HG02642 (cell line): ENCODE measurements around the gene GUCA2A.

Source experiments
- ATAC-seq: cut with Tn5 transposase; IDR thresholded peaks from one replicate; pipeline ENCODE4 v1.9.1; 2021; ENCODE audit warnings: mild to moderate bottlenecking; ENCODE audit not compliant: unreplicated experiment, poor library complexity

The GUCA2A gene

DNA sequence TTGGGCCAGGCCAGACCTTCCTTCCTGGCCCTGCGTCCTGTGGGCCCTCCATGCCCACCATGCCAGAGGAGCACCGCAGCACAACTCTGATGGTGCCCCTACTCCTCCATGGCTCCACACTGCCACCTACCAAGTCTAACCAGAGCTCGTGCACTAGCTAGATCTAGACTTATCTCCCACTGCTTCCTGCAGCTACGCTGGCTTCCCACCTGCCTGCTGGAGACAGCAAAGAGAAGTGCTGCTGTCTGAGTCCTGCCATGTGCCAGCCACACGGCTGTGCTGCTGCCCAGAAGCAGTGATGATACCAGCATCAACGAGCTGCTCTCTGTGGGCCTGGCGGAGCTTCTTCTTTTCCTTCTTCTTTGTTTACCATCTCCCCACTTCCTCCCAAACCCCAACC is 6.9 kb downstream of the GUCA2A start:
- no peak for ATAC-seq

DNA sequence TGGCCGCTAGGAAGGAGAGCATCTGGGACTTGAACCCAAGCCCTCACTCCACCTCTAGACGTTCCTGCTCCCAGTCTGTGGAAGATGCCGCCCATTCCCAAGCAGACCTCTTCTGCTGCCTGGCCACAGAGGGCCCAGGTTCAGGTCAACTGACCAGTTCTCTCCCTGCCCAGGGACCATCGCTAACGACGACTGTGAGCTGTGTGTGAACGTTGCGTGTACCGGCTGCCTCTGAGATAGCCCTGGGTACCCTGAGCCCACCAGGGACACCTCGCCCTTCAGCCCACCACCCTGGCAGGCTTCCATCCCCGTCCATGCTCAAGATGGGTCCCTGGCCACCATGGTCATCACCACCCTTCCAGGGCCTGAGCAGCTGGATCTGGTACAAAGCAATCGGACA is 9.2 kb downstream of the GUCA2A start:
- ATAC-seq: no peak

DNA sequence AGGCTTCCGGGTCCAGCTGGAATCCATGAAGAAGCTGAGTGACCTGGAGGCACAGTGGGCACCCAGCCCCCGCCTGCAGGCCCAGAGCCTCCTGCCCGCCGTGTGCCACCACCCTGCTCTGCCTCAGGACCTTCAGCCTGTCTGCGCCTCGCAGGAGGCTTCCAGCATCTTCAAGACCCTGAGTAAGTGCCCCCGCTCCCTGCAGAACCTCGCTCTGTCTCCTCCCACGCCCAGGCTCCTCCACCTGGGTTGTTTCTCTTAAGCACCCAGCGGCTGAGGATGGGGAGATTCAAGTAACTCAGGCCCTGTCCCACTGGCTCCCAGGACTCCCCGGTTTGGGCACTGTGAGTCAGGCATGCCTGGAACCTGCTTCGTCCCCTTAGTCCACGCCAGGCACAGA is 9.9 kb downstream of the GUCA2A start:
- no peak for ATAC-seq

DNA sequence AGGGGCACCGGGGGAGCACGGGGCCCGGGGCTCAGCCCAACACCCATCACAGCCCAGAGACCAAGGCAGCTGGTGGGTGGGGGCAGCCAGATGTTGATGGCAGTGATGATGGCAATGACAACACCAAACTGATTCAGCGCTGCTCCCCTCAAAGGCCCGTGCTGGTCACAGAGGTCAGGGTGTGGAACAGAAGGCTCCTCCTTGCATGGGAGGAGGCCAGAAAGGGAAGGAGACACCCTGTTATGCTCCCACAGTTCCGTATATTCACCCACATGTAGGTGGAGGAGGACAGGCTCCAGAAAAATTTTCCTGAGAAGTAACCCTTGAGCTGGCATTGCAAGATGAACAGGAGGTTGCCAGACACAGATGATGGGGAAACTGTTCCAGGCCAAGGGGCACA is 10.9 kb downstream of the GUCA2A start:
- no peak for ATAC-seq

DNA sequence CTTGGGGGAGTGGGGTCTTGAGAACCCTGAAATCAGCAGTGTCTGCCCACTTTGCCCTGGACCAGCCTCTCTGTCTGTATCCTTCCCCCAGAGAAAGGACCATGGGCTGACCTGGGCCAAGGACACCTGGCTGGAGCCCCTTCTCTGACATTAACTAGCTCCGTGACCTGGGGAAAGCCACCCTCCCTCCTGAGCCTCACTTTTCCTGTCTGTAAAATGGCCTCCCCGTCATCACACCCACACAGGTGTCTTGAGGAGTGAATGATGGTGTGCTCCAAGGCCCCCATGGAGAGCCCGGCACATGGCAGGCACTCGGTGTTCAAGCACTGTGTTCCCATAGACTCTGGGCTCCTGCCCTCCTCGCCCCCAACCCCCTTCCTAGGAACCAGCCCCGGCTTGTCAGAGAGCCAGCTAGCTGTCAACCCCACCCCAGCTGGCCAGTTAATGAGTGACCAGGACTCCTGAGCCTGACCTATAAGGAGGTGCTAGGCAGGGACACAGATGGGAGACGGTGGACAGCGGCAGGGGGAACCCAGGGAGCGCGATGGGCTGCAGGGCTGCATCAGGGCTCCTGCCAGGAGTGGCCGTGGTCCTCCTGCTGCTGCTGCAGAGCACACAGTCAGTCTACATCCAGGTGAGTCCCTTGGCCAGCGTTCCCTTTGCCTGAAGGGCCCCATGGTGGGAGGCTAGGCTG is 11.5 kb downstream of the GUCA2A start, which contains the start of gene GUCA2B:
TSS of gene GUCA2B (plus strand) at position 504 of the 694 bp plus-strand sequence. CDS start at position 545, 41 bp downstream.
- ATAC-seq: no peak

DNA sequence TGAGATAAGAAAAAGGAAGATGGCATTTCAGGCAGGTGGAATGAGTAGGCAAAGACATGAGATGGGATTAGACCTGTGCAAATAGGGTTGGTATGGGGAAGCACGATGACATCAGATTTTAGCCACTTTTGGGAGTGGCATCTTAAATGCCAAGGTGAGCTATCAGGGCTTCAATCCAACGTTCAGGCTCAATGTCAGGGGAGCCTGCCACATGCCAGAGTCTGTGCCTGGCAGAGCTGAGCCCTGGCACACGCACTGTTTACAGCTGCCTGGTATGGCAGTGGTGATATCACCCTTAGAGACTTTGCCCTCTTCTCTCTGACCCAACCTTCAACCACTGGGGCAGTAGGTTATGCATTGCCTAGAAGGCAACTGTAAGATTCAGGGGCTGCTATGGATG is 12.4 kb downstream of the GUCA2A start:
- no peak for ATAC-seq

DNA sequence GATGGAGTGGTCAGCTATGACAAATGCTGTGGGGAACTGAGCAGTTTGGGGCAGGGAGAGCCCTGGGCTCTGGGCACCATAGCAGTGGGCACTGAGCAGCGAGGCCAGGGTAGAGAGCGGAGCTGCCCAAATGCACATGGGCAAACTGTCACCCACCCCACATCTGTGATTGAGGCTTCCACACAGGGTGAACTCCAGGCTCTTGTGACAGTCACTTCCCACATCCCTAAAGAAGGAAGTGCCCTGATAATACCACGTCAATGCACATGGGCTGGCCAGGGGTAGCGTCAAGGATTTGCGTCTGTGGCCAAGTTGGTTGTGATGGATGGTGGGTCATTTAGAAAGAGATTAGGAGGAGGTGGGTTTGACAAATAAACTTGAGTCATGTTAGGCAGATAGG is 13.9 kb downstream of the GUCA2A start:
- ATAC-seq: no peak

DNA sequence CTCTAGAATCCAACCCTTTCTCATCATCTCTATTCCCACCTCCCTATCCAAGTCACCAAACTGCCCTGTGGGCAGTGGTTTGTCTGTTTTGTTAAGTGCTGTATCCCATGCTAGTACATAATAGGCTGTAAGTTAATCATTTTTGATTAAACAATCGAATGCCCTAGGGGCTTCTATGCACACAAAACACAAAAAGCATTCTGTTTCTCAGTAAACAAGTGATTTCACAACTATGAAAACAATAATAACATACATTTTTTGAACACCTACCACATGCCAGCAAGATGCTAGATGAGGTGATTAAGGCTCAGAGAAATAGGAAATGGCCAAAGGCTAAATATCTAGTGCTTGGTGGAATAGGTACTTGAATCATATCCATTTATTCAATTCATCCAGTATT is 16.4 kb downstream of the GUCA2A start:
- no peak for ATAC-seq

DNA sequence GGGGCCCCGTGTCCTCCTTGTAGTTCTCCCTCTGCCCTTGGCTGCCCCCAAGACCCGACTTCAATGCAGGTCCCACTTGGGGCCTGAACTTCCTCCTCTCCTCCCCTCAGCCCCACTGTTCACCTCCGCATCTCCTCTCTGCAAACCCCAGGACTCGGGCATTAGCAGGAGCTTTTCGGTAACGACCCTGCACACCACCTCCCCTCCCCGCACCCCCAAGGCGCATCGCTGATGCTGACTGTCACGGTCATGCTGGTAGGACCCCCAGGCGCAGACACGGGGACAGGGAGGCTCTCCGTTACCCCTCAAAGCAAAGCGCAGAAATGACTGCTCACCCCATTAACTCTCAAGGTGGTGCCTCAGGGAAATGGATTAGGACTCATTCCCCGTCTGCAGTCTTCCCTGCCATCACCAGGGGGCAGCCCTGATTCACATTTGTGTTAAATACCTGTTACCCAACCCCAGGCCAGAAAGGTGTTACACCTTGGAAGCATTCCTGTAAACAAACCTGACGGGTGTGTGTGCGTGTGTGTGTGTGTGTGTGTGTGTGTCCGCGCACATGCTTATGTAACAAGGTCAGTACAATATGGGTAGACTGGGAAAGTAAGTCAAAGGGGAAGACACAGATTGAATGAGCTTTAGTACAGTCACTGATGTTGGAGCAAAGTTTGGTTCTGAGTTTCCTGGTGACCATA is 17.8 kb downstream of the GUCA2A start:
- no peak for ATAC-seq

DNA sequence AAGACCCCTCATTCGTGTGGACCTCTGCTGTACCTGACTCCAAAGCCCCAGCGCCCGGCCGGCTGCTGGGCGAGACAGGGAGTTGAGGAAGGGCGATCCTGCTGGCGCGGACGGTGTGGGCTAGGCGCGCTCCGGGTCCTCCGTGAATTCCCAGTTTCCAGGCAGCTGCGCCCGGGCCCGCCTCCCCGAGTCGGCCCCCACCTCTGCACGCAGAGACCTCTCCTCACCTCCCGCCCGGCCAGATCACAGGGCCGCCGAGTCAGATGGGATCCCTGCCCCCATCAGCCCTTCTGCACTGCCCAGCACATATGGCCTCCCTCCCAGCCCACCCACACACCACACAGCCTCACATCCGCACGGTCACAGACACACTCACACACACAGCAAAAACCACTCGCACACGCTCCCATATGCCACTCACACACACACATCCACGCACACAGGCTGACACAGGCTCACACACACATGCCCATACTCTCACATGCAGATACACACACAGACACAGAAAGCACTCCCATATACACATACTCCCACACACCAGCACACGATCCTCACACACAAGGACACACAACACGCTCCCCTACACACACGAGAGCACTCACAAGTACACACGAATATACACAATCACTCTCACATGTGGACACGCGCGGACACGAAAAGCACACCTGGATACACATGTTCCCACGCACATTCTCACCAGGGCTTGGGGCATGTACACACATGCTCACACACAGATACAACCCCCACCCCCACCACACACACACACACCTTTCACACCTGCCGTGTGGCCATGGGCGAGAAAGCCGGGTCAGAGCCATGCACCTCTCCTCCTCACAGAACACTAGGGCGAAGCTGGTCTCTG is 18.6 kb downstream of the GUCA2A start:
- no peak for ATAC-seq

DNA sequence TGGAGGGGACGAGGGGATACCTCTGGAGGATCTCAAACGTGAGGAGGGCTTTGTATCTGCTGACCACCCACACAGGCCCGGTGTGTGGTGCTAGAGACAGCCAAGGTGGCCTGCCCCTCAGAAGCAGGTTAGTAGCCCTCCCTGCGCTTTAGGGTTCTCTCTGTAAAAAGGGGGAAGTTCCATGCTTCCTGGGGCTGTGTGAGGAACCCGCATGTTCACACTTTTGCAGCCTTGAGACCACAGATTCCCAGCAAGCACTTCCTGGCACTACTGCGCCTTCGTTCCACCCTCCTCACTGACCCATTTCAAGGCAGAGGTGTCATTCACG is 19.2 kb downstream of the GUCA2A start:
- no peak for ATAC-seq

DNA sequence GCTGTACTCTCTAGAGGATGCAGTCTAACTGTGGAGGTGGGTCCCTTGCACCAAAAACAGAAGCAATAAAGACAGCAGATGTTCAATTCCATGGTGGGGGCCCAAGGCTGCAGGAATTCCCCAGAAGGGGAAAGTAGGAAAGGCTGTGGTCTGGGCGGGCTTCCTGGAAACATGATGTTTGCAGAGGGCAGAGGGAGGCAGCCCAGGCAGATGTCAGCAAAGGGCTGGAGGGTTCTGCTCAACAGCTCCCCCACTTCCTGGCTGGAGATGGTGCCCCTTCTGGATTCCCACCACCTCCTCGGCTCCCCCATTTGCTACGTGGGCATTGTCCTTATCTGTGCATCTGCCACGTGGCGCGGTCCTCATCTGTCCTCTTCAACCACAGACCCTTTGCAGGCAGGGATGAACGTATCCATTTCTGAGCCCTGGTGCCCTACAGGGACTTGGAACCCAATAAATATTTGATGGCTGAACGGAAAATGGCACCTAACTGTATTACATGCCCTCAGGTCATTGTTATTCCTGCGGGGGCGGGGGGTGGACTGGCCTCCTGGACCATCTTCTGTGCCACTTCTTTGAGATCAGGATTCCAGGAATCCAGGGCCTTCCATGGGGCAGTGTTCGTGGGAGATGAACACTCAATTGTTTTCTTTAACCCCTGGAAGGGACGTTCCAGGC is 19.7 kb downstream of the GUCA2A start:
- no peak for ATAC-seq

DNA sequence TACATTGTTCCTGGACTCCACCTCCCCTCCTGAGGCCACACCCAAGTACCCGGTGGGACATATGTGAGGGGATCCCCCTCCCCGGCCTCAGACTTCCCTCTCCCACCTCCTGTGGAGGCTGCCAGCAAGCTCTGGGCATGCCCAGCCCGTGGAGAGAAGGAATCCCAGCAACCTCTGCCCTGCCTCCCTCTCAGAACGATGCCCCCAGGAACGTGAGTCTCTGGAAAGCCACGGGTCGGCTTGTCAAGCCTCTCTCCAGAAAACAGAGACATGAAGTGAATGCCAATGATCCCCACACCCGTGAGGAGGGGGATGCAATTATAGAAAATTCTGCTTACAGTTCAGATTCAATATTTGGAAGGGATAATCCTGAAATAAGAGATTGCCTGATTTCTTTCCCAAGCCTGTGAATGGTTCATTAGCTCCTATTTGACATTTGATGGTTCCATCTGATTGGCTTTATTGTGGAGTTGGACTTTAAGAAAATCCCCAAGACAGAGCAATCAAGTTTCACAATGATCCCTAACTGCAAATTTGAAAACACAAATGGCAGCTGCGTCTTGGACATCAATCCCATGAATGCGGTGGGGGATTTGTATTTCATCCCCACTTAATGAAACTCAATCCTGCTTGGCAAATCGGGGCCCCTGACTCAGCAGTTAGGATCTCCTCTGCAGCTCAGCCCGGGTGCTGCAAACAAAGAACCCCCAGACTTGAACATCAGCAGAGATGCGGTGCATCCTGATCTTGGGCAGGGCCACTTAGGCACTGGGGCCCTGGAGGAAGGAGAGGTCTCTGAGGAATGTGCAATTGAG is 20.4 kb downstream of the GUCA2A start:
- ATAC-seq: no peak

DNA sequence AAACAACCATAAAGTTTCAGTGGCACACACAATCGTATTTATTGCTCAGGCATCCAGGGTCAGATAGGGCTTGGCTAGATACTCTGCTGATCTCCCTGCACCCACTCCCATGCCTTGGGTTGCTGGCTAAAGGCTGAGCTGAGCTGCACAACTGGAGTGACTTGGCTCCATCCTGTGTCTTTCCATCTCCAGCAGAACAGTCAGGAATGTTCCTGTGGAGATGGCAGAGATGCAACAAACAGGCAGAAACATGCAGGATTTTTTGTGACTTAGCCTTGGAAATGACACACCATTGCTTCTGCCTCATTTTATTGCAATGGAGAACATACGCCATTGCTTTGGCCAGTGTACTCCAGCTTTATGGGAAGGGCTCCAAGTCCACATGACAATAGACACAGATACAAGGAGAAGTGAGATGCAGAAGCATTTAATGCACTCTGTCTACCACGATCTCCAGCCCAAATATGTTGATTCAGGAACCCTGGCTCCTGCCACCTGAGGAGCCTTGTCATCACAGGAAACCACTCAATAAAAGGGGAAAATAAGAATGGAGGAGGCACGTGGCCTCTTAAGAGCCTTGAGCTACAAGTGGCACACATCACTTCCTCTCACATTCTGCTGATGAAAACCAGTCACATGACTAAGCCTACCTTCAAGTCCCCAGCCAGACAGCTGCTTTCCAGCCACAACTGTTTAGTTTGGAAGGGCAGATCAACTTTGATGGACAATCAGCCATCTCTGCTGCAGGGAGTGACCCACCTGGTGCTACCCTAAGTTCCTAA is 21.5 kb downstream of the GUCA2A start:
- no peak for ATAC-seq

DNA sequence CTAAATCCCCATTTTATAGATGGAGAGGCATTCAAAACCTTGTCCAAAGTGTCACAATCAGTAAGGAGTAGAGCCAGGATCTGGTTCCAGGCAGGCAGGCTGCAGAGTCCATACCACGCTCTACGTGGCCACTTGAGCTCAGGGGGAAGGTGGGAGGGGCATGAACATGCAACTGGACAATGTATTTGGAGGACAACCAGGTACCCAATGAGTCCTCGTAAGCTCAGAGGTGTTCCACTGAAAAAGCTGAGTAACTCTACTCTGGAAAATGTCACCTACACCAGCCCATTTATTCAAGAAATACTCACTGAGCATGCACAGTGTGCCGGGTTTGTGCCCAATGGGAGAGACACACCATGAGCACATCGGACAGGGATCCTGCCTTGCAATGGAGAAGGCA is 22.6 kb downstream of the GUCA2A start:
- ATAC-seq: no peak

DNA sequence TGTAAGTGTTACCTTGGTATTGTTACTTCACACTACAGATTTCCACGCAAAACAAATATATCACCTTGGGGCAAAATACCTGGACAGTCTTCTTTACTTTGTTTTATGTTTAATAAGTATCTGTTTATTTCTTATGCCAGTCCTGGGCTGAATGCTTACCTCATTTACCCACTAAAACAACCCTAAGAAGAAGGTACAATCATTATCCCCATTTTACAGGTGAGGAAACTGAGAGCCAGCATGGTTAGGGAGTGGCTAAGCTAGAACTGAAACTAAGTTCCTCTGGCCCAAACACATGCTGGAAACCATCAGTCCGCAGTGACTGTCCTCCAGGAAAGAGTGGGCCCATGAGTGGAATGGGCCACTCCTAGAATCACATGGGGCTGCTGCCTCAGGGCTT is 24.4 kb downstream of the GUCA2A start:
- ATAC-seq: no peak

DNA sequence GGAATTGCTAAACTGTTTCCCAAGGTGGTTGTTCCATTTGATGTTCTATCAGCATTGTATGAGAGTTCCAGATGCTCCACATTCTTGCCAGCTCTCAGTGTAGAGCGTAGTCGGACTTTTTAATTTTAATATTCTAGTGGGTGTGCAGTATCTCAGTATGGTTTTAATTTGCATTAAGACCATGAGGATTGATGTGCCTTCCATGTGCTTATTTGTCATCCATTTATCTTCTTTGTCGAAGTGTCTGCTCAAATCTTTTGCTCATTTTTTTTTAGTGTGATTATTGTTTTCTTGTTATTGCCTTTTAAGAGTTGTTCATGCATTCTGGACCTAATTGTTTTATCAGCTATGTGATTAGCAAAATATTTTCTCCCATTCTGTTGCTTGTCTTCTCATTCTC is 25.1 kb downstream of the GUCA2A start:
- ATAC-seq: no peak

DNA sequence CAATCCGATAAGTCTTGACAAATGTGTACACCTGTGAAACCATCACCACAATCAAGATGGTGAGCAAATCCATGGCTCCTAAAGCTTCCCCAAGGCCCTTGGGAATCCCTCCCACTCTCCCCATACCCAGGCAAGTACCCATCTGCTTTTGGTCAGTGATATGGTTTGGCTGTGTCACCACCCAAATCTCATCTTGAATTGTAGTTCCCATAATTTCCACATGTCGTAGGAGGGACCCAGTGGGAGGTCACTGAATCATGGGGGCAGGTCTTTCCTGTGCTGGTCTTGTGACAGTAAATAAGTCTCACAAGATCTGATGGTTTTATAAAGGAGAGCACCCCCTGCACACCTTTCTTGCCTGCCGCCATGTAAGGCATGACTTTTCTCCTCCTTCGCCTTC is 26.0 kb downstream of the GUCA2A start:
- no peak for ATAC-seq

DNA sequence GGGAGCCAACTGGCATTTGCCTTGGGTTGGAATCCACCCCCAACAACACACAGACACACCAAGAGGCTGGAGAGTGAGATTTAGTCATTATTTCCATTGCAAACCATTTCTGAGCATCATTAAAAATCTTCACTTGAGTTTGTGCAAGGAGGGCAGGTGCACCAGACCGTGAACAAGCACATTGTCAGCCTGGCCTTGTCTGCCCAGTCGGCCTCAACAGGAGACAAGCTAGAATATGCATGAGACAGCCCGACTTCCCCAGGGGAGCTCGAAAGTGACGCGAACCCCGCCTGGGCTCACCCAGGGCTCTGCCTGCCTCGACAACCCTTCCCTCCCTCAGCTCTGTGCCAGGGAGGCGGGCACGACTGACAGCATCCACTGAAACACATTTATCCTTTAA is 26.8 kb downstream of the GUCA2A start:
- no peak for ATAC-seq
